ENCODE data around the gene PSME4.
"Not testable (repeated sequence)": the region's sequence is repeated elsewhere in the genome, so short reads cannot be mapped to it uniquely, and the experiment has no call there.

The PSME4 gene

DNA sequence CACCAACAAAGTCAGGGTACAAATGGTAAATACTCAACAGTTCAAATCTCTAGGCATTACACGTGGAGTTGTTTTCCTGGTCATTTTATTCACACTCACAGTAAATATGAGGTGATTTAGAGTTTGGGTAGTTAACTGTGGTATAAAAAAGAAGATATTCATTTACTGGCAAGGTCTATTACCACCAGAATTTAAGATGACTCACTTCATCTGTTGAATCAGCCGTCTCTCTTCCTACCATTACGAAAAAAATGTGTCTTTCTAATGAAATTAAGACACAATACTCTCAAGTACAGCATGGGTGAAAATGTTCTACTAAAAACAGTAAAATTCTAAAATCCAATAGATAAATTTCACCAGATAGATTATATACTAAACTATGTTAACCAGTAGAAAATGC lies 90.0 kb downstream of the PSME4 start:
- DNase-seq: no peak

DNA sequence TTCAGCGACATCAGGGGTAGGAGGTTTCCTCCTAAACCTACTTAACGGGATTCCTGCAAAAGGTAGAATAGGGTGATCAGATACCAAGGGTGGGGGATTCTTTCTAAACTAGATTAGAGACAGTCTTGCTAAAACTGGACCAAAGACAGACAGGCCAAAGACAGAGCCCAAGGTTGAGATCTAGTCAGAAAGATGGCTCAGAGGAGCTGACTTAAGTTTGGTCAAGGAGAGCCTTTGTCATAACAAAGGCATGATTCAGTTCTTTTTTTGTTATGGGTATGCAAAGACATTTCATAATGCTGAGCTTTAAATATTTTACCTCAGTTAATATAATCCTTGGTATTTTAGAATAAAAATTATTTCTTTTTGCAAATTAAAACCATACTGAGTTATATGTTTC lies 93.2 kb downstream of the PSME4 start:
- DNase-seq: no peak

DNA sequence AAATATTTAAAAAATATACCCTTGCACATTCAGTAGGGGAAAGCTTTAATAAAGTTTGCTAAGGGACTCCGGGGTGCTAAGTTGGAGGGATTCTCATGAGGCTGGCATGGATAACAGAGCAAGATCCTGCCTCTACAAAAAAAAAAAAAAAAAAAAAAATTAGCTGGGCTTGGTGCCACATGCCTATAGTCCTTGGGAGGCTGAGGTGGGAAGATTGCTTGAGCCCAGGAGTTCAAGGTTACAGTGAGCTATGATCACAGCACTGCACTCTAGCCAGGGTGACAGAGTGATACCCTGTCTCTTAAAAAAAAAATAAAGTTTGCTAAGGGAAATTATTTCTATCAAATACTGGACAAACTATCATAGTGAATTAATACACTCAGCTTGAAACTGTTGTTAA lies 93.7 kb downstream of the PSME4 start:
- no peak for DNase-seq

DNA sequence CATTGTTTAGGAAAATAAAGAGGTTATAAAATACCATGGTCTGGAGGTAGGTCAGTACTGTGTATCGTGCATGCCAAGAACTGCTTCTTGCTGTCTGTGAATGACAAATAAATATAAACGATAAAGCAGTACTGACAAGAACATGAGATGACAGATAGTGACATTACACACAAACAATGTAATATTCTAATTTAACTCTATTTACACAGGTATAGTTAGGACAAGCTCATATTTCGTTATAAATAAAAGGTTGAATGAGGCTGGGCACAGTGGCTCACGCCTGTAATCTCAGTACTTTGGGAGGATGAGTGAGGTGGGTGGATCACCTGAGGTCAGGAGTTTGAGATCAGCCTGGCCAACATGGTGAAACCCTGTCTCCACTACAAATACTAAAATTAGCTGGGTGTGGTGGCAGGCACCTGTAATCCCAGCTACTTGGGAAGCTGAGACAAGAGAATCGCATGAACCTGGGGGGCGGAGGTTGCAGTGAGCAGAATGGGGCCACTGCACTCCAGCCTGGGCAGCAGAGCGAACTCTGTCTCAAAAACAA lies 96.3 kb downstream of the PSME4 start:
- no peak for DNase-seq

DNA sequence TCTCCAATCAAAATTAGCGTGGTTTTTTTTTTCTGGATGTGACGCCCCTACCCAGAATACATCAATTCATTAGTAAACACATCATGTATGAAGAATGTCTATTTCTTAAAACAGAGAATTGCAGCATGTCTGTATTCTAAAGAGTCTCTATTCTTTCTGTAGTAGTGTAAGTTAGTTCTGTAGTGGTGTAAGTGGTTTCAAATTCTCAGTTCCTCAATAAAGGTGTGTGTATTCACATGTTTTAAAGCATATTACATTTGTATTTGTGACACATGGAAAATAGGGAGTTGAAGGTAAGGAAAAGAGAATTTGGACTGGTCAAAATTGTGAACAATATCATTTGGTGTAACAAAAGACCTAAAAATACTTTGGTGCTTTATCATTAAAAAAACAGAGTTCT lies 103.0 kb downstream of the PSME4 start:
- no peak for DNase-seq

DNA sequence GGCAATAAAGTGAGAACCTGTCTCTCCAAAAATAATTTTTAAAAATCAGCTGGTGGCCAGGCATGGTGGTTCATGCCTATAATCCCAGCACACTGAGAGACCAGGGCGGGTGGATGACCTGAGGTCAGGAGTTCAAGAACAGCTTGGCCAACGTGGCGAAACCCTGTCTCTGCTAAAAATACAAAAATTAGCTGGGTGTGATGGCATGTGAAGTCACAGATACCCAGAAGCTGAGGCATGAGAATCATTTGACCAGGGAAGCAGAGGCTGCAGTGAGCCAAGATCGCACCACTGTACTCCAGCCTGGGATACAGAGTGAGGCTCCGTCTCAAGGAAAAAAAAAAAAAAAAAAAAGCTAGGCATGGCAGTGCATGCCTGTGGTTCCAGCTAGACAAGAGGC lies 103.6 kb downstream of the PSME4 start:
- DNase-seq: no peak

DNA sequence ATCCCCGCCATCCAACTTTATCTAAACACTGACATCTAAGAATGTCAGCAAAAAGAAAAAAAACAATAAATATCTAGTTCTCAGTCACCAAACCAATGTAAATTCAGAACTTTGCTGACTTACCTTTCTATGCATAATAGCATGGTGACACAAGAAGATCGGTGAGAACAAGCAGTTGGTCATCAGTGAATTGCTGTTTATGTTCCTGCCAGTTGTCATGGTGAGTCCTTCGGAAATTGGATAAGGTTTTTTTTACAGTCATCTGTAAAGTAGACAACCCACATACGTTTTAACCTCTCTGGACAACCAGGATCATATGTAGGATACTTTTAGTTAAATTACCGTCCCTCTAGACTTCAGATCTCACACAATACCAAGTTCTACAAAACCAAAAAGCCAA lies 104.8 kb downstream of the PSME4 start:
- DNase-seq: no peak

DNA sequence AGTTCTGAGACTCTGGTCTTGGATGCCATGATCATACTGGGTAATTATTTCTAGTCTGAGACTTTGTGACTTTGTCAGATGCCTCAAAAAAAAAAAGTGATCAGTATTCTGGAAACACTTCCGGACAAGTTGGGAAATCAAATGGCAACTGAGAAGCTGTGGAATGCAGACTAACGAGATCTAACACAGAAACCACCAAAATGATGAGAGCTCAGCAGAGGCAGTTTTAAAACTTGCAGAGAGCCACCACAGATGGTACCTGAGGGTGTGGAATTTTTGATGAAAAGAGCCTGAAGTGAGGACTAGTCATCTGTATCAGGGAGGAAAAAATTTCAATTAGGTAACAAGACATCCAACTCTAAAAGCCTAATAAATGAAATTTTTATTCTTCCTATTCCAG lies 105.5 kb downstream of the PSME4 start:
- DNase-seq: no peak

DNA sequence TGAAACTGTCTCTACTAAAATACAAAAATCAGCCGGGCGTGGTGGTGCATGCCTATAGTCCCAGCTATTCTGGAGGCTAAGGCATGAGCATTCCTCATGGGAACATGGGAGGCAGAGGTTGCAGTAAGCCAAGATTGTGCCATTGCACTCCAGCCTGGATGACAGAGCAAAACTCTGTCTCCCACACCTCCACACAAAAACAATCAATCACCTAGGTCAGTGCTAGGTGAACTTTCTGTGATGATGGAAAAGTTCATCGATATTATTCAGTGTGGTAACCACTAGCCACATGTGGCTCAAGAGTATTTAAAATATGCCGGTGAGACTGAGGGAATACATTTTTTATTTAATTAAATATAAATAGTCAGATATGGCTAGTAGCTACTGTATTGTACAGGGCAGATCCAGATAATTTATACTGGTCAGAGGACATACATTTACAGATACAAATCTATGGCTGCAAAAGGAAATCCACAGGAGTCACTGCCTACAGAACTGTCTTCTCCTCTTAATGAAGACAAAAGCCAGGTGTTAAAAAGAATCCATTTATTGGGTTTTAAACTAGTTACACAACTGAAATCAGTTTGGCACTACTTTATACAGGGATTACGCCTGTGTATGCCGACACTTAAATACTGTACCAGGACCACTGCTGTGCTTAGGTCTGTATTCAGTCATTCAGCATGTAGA lies 107.1 kb downstream of the PSME4 start:
- DNase-seq: no peak

DNA sequence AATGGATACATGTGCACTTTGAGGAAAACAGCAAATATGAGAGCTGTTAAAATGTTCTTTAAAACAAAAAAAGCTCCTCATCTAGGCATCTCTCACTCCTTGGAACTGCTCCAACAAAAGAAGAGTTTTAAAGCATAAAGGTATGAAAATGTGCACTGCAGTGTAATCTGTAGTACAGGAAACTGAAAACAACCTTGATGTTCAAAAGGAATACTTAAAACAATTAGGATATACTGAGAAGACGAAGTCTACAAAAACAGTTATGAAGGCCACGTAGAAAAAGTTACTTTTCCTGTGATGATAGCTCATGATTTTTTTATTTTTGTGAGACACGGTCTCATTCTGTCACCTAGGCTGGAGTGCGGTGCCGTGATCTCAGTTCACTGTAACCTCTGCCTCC lies 109.0 kb downstream of the PSME4 start:
- no peak for DNase-seq

DNA sequence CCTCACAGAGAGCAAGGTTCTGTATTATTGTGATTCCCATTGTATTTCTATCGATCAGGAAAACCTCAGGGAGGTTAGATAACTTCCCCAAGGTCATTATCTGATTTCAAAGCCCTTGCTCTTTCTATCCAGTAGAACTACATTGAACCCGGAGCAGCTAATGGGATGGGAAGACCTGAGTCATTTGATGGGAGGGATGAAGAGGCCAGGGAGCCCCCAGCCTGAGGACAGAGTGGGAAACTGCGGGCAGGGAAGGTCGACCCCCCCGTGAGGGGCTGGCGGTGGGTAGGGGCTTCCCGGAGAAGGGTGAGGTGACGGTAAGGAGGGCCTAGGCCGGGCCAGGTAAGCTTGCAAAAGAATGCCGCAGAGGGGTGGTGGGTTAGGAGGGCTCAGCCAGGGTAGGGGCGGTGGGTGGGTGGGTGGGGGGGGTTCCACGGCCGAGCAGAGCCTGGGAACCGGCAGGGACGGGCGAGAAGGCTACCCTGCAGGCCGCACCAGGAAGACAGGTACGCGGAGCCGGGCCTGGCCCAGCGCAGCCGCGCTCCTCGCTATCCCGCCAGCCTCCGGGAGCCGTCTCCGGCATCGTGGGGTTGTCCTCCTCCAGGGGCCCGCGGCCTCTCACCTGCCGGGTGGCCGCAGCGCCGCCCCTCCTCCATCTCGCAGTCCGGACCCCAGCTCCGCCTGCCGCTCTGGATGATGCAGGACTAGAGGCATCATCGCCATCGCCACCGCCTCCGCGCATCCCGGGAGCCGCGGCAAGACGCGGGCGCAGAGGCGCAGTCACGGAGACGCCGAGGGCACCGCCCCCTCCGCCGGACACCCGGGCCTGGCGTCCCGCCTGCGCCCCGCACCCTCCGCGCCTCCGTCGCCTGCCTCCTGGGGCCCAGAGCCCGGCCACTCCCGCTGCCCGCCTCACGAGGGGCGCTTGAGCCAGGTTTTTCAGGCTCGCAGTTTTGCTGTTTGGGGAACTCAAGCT lies 111.3 kb downstream of the PSME4 start, which contains the start of gene GPR75:
Gene GPR75, minus strand, starts transcription at position 762 of the 976 bp plus-strand sequence. CDS start 5,211 bp downstream, outside the sequence.
- no peak for DNase-seq

DNA sequence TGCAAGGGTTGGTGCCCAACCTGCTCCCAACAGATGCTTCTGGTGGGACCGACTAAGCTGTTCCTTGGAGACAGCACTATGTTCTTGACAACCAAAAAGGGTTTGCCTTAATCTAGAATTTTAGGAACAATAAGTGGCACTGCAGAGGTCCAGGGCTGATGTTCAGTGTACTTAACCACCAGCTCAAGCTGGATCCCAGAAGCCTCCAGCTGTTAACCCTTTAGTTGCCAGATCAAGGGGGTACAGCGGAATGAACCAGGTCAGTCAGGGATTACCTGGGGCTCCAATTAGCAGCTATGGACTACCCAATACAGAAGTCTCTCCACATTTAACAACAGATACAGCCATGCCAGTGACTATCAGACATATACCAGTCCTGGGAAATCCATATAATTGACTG lies 114.5 kb downstream of the PSME4 start:
- no peak for DNase-seq

DNA sequence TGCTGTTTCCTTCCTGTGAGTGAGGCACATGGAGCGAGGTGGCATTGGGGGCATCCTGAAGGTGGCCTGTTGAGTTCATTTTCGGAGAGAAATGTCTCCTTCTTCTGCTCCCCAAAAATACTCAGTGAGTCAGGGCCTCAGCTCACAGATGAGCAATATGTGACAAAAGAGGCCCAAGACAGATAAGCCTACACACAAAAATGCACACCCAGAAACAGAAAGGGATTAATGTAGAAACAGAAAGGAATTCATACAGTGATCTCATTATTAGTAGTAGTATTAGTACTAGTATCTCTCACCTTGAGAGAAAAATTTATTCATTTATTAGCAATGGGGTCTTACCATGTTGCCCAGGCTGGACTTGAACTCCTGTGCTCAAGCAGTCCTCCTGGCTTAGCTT lies 116.1 kb downstream of the PSME4 start:
- DNase-seq: no peak

DNA sequence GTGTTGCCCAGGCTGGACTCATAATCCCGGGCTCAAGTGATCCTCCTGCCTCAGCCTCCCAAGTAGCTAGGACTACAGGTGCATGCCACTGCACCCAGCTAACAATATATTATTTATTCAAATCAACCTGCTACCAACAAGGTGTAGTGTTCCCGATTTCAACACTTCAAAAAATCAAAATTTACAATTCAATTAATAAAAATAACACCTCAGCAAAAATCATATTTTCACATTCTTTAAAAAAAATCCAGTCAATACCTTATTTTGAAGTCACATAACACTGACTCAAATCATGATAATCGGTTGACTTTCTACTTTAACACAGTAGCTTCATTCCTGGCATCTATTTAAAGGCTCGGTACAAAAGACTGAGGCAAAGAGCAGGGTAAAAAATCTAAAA lies 118.3 kb downstream of the PSME4 start:
- no peak for DNase-seq

DNA sequence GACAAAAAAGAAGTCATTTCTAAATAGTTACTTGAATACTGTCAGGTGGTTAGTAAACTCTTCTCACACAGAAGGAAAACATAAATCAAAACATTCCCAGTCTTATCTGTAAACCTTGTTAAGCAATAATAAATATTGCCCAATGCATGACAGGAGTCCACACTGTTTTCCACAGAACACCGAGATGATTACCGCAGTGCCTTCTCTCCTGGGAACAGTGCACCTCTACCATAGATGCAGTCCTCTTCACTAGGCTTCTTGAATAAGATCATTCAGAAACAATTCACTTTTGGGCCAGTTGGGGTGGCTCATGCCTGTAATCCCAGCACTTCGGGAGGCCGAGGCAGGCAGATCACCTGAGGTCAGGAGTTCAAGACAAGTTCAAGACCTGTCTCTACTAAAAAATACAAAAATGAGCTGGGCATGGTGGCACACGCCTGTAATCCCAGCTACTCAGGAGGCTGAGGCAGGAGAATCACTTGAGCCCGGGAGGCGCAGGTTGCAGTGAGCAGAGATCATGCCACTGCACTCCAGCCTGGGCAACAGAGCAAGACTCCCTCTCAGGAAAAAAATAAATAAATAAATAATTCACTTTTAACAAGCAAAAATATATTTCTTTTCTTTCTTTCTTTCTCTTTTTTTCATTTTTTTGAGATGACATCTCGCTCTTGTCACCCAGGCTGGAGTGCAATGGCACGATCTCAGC lies 119.6 kb downstream of the PSME4 start:
- DNase-seq: not testable (repeated sequence)

DNA sequence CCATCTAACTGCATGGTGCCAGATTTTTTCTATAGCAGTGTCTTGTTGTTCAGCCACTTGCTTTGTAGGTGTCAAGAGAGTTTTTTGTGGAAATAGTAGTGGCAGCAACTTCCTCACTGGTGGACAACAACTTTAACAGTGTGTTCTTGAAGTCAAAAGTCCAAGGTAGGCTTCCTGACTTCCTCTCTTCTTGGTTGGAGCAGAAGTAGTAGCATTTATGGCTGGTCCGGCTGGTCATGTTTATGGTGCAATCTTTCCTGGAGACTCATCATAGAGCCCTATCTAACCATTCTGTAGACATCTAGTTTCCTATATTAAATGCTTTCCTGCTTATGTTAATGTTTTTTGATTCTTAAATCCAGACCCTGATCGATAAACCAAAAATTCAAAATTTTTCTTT lies 122.7 kb downstream of the PSME4 start:
- no peak for DNase-seq

DNA sequence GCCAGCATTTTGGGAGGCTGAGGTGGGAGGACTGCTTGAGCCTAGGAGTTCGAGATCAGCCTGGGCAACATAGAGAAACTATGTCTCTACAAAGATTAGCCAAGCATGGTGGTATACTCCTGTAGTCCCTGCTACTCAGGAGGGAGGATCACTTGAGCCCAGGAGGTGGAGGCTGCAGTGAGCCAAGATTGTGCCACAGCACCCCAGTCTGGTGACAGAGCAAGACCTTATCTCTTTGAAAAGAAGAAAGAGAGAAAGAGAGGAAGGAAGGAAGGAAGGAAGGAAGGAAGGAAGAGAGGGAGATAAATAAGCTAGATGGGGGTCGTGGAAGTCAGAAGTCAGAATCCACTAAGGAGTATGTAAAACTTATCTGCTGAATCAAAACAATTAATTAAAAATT lies 127.2 kb downstream of the PSME4 start:
- DNase-seq: no peak

DNA sequence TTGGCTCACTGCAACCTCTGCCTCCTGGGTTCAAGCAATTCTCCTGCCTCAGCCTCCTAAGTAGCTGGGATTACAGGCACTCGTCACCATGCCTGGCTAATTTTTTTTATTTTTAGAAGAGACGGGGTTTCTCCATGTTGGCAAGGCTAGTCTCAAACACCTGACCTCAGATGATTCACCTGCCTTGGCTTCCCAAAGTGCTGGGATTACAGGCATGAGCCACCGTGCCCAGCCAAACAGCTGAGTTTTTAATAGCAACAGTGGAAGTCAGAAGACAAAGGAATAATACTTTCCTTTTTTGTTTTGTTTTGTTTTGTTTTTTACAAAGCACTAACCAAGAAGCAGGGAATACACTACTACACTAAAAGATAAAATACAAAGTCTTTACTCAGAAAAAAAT lies 127.9 kb downstream of the PSME4 start:
- DNase-seq: no peak

DNA sequence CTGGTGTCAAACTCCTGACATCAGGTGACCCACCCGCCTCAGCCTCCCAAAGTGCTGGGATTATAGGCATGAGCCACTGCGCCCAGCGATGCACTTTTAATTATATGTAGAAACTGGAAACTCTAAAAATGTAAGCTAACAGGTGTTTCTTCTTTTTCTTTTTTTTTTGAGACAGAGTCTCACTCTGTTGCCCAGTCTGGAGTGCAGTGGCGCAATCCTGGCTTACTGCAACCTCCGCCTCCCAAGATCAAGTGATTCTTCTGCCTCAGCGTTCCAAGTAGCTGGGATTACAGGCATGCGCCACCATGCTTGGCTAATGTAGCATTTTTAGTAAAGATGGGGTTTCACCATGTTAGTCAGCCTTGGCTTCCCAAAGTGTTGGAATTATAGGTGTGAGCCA lies 129.1 kb downstream of the PSME4 start:
- DNase-seq: not testable (repeated sequence)

DNA sequence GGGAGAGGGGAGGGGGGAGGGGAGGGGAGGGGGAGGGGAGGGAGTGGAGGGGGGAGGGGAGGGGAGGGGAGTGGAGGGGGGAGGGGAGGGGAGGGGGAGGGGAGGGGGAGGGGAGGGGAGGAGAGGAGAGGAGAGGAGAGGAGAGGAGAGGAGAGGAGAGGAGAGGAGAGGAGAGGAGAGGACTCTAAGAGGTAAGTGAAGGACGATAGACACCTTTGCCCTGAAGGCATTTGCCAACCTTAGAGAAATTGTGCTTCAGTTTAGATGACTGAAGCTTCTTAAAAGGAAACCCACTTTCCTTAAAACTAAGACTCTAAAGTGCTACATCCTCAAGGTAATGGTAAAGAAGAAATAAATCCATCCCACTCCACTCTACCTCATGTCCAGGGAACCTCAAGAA lies 130.2 kb downstream of the PSME4 start:
- no peak for DNase-seq

DNA sequence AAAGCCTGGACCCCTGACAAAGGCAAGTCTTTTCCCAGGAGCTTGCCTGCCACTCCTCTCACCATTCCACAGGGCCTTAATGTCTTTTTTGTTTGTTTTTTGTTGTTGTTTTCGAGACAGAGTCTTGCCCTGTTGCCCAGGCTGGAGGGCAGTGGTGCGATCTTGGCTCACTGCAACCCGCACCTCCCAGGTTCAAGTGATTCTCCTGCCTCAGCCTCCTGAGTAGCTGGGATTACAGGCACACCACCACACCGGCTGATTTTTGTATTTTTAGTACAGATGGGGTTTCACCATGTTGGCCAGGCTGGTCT lies 140.9 kb downstream of the PSME4 start:
- not testable (repeated sequence) for DNase-seq

DNA sequence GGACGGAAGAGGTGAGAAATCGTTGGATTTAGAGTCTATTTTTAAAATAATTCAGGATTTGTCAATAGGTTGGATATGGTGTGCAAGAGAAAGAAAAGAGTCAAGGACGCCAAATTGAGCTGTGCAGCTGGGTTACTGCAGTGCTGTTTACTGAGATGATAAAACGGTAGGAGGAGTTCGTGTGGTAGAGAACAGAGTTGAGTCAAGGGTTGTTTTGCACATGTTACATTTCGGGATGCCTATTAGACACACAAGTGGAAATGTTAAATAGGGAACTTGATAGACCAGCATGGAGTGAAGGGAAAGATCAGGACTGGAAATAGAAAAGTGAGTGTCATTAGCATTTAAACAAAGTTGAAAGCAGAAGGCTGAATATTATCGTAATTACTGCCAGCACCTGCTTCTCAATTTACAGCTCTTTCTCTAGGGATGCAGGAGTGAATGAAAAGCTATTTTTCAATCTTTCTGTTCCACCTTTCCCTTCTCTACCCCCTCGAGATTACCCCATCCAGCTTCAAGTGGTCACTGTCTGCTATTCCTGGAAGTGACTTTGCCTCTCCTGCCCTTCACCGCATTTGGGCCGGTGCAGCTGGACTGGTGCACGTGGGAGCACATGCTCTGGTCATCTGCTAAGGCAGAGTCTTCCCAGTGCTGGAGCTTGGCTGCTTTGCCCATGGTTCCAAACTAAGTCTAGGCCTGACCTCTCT lies 141.4 kb downstream of the PSME4 start:
- DNase-seq: no peak

DNA sequence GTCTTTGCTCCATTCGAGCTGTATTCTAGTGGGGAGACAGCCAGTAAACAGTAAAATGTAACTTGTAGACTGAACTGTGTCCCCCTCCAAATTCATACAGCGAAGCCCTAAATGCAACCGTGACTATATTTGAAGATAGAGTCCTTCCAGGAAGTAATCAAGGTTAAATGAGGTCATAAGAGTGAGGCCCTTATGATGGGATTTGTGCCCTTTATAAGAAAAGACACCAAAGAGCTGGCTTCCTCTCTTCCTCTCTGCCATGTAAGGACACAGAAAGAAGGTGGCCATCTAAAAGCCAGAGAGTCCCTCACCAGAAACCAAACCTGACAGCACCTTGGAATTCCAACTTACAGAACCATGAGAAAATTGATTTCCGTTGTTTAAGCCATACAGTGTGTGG lies 142.5 kb downstream of the PSME4 start:
- no peak for DNase-seq
